Erythroblast (primary cell): ENCODE results near the gene DNAJB4.

Experiments used
- GATA1 ChIP-seq: IDR thresholded peaks from 2 replicates; pipeline ENCODE4 v1.6.1; 2011; ENCODE audit warnings: low read depth, mild to moderate bottlenecking, control low read depth, low read length, moderate library complexity
- POLR2A ChIP-seq: IDR thresholded peaks from 2 replicates; pipeline ENCODE4 v1.6.1; 2011; ENCODE audit warnings: mild to moderate bottlenecking, low read length

DNA sequence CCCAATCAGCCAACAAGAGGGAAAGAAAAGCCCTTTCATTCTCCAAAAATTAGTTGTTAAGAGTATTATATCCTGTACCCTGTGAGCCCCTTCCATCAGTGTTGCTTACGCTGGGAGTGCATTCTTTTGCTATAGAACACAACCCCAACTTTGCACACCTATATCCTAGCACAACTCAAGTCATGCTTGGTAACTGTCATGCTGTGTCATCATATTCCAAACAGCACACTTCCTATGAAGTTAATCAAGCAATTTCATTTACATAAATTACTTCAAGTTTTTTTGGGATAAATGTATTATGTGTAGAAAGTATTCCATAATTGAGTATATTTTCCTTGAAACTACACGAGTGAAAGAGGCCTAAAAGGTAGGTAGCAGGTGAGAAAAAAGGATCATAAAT, 45.9 kb upstream of the DNAJB4 start:
- TF ChIP-seq POLR2A (no peak), GATA1 (no peak)
